HEK293T (cell line): ENCODE measurements around the gene SNCAIP.

Source experiments
- ARNT ChIP-seq: fragments of 450-650 bp; IDR thresholded peaks from 2 replicates; pipeline ENCODE4 v1.6.1; 2017; ENCODE audit warnings: mild to moderate bottlenecking
- FOXM1 ChIP-seq: fragments of 450-650 bp; IDR thresholded peaks from 2 replicates; pipeline ENCODE4 v1.6.1; 2017; ENCODE audit warnings: mild to moderate bottlenecking, borderline replicate concordance
- HDGF ChIP-seq: fragments of 450-650 bp; IDR thresholded peaks from 2 replicates; pipeline ENCODE4 v1.6.1; 2017; ENCODE audit warnings: antibody characterized with exemption, borderline replicate concordance
- LEF1 ChIP-seq: fragments of 450-650 bp; IDR thresholded peaks from 2 replicates; pipeline ENCODE4 v1.6.1; 2017; ENCODE audit warnings: mild to moderate bottlenecking, borderline replicate concordance
- SP1 ChIP-seq: fragments of 450-650 bp; IDR thresholded peaks from 2 replicates; pipeline ENCODE4 v1.6.1; 2017
- SUZ12 ChIP-seq: fragments of 450-650 bp; IDR thresholded peaks from 2 replicates; pipeline ENCODE4 v1.6.1; 2016; ENCODE audit warnings: mild to moderate bottlenecking
- TARDBP ChIP-seq: fragments of 450-650 bp; IDR thresholded peaks from 2 replicates; pipeline ENCODE4 v1.6.1; 2016
- TF ChIP-seq, protein P1 (sequence below): fragments of 450-650 bp; IDR thresholded peaks from 2 replicates; pipeline ENCODE4 v1.6.1; 2016

DNA sequence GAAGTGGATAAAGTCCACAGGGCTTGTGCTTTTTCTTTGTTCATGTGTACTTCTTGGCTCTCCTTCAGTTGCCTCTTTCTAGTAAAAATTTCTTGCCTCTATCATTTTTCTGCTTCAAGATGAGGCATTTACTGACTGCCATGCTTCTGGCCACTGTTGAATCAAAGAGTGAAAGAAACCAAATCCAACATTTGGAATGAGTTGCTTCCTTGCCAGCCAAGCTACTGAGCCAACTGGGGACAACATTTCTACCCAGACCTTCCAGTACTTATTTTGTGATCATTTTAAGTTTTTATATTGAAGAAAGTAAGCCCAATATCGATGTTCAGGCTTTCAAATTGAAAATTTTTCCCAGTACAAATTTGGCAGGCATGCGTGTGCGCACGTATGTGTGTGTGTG, 73.2 kb downstream of the SNCAIP start:
- TF ChIP-seq LEF1, result no peak
- TF ChIP-seq HDGF, result no peak
- TF ChIP-seq TARDBP, result no peak
- no peak for TF ChIP-seq ARNT
- TF ChIP-seq, protein P1, sequence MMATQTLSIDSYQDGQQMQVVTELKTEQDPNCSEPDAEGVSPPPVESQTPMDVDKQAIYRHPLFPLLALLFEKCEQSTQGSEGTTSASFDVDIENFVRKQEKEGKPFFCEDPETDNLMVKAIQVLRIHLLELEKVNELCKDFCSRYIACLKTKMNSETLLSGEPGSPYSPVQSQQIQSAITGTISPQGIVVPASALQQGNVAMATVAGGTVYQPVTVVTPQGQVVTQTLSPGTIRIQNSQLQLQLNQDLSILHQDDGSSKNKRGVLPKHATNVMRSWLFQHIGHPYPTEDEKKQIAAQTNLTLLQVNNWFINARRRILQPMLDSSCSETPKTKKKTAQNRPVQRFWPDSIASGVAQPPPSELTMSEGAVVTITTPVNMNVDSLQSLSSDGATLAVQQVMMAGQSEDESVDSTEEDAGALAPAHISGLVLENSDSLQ, result no peak
- TF ChIP-seq SP1, result no peak
- TF ChIP-seq SUZ12, result no peak
- no peak for TF ChIP-seq FOXM1
